GM10266 (cell line): Measurements from ENCODE around the gene REC8.
A peak's percentile ranks its signal among the peaks of the same experiment; 100 is the strongest.

Source experiments
- DNase-seq: peaks from one replicate; pipeline ENCODE4 v3.0.0; 2012; ENCODE audit errors: extremely low spot score
- CTCF ChIP-seq: IDR thresholded peaks from 2 replicates; pipeline ENCODE4 v1.5.1; 2012; ENCODE audit warnings: mild to moderate bottlenecking, low read depth; ENCODE audit not compliant: control insufficient read depth, insufficient read depth; ENCODE audit errors: missing control alignments

Gene REC8

DNA sequence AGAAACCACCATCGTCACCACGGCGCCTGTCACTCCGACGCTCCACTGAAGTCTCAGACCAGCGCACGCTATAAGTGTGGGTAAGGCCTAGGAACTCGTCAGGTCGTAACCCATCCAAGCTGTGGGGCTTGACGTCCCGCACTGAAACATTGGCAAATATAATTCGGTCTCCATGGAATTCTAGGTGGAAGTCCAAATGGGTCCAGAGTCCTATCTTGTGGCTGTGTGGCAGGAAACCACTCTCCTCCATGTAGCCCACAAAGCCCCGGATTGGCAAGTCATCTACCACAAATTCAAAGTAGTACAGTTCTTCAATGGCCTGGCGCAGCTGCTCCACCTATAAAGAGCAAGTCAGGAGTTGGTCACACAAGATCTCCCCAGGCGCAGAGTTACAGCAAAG, 21.1 kb downstream of the REC8 start:
- TF ChIP-seq CTCF = no peak
- DNase-seq = no peak

- TF ChIP-seq CTCF = no peak
- no peak for DNase-seq
Measured at GRCh38 chr14:24194186-24194872, 22.4 kb downstream of the REC8 start.

DNA sequence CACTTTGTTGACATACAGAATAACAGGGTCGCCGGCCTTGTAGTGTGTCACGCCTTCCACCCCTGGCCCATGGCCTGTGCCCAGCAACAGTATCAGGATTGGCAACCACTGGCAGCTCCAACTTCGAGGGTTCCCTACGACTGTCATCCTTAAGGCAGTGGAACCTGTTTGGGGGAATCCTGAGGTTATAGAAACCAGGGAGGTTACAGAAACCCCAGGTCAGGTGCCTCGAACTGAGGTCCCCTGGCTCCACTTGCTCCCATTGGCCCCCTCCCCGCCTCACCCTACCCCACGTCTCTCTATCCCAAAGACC, 22.9 kb downstream of the REC8 start:
- no peak for TF ChIP-seq CTCF

DNA sequence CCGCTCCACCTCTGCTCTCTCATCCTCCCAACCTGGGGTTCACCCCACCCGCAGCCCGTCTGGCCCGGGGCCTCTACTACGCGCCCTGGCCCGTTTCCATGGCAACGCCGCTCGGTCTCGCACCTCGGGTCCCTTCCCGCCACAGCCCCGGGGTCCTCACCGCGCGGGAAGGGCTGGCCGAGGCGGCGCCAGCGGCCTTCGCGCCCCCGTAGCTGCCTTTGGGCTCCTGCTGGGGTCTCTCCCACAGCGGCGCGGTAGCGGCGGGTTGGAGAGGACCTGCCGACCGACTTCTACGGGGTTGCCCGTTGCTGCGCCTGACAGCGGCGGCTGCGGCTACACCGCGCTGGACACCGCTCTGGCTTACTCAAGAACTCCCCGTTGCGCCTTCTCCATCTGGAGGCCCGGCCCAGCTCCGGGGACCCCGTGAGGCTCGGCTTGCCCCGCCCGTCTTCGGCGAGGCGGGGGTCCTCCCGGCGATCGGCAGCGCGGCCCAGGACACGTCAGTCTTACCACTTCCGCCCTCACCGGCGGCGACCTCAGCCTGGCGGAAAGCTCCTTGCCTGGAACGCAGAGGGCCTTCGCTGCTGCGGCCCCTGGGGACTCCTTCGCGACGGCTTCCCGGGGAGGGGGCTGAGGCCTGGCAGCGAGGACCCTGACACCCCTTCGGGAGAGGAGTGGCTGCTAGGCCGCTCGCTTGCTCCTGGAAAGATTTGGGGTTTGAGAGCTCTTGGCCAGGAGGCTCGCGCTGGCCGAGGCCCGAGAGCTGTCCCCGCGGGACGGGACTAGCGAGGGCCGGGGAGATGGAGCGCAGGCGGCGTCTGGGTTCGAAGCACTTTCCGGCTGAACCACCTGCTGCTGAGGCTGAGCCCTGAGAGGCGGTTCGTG, 23.5 kb downstream of the REC8 start, which contains the start of gene TM9SF1:
Gene TM9SF1, minus strand, starts transcription at position 256 of the 885 bp plus-strand sequence. CDS start 422 bp downstream, outside the sequence.
- TF ChIP-seq CTCF = no peak
- DNase-seq = peak; percentile 92

More for the DNA sequence above, 22.9 kb downstream of the REC8 start:
- DNase-seq = no peak

DNA sequence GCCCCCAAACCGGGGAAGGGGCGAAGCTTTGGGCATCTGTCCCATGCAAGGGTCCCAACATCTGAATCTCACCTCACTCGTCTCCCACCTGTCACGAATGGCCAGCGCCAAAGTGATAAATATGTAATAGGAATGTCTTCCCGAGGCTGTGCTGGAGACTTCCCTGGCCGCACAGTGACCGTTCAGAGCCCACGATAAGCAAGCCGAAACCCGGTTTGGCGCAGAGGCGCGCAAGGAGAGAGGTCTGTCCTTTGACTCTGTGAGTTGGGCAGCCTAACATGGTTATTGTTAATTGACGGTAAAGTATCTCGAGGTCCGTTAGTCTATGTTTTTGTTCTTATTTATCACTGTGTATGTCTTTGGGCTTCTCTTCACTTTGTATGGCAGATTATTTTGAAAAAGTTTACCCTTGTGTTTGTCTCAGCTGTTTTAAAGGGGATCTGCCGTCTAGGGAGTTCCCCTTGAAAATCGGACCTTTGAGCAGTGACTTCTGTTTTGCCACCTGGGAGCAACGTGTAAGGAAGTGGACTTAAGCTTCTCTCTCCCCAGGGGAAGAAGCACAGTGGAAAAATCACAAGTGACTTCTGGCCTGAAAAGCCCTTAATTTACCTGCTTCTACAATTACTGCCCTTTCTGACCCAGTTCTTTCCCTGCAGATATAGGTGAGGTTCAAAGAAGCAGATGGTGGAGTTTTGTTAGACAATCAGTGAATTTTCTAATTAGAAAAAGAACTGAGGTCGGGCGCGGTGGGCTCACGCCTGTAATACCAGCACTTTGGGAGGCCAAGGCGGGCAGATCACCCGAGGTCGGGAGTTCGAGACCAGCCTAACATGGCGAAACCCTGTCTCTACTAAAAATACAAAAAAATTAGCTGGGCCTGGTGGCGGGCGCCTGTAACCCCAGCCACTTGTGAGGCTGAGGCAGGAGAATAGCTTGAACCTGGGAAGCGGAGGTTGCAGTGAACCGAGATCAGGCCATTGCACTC, 24.5 kb downstream of the REC8 start:
- no peak for TF ChIP-seq CTCF
- DNase-seq = peak; percentile 62

DNA sequence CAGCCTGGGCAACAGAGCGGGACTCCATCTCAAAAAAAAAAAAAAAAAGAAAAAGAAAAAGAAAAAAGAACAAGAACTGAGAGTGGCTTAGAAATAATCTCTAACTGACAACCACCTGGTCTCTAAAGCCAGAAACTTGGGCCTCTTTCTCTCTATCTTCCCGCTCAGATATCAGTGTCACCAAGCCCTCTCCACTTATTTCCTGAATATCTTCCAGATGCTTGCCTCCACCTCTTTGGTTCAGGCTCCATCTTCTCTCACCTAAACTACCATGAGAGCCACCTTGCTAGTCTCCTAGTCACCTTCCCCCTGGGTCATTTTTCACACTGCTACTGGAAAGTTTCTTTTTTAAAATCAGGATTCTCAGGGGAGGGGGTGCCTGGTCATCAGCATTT, 25.2 kb downstream of the REC8 start:
- no peak for DNase-seq
- TF ChIP-seq CTCF = no peak
